Measurements from ENCODE around the gene C8G.

The C8G gene

DNA sequence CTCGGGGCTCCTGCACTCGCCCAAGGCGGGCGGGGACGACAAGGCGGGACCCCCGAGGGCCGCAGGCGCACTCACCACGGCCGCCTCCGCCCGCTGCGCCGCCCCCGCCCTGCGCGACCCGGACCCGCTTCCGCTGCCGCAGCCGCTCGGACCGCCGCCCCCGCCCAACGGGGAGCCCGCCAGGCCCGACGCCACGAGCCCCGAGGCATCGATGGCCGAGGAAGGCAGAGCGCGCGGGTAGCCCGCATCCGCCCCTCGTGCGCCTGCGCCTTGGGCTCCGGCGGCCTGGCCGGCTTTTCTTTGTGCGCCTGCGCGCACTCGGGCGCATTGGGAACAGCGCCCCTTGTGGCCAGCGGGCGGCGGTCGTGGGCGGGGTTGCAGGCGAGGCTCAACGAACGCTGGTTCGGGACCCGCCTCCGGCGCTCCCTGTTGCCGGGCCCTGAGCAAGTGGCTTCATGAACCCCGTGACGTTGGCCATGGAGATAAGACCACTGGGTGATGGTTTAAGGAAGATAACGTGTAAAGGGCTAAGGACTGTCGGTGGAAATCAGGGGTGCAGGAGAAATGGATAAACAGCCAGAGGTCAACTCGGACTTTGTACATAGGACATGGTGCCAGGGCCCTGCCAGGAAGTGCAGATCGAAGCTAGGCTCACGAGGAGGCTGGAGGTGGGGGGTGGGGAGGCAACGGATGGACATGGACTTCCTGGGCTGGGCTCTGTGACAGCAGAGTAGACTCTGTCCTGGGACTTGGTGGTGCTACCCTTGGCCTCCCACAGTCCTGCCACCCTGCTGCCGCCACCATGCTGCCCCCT is at the start of gene C8G, which contains the start of gene FBXW5:
Gene C8G (plus strand): TSS at position 725 of the 814 bp plus-strand sequence. CDS start 78 bp downstream, at position 803.
Gene FBXW5 (minus strand): TSS at position 220 of the 814 bp plus-strand sequence. CDS start 655 bp downstream, outside the sequence.
- peak; percentile 89 to 93 (median 92) for DNase-seq (ENCODE audit: low read depth in 3 of 3)

DNA sequence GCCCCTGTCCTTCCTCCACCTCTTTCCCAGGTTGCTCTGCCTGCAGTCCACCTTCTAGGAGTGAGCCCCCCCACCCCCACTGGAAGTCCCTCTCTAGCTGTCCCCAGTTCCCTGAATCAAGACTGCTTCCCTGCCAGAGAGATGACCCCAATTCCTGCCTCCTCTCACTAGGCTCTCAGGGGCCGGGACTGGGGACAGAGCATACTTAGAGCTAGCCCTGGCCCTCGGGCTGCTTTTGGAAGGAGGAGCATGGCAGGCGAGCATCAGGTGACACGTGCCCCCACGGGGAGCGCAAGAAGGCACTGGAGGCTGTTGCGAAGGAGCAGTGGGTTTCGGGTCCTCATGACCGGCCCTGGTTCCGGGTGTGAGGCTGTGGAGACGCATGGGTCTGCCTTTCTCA is 49.0 kb upstream of the C8G start:
- no peak for DNase-seq (ENCODE audit: low read depth in 3 of 3)

DNA sequence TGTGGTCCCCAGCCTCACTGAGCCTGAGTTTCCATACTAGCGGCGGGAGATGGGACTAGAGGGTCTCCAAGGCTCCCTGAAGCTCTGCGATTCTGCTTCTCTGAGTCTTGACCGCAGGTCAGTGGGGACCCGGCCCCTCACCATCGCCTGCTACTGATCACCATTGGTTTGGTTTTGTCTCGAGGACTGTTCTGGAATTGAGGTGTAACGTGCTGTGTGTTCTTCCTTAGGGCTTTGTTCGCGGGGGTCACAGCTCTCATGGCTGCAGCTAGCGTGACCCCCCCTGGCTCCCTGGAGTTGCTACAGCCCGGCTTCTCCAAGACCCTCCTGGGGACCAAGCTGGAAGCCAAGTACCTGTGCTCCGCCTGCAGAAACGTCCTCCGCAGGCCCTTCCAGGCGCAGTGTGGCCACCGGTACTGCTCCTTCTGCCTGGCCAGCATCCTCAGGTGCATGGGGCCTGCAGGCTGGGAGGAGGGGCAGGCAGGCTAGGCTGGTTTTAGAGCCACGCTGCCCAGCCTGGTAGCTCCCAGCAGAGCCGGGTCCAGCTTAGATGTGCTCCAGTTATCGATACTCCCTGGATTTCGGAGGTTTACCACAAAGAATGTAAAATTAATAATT is 46.5 kb upstream of the C8G start:
- no peak for DNase-seq (ENCODE audit: low read depth in 3 of 3)

- DNase-seq (ENCODE audit: low read depth in 3 of 3) = no peak
Observed at GRCh38 chr9:136899196-136899595, 45.8 kb upstream of the C8G start.

- DNase-seq (ENCODE audit: low read depth in 3 of 3) = no peak
Observed at GRCh38 chr9:136900556-136900955, 44.5 kb upstream of the C8G start.

GRCh38 chr9:136900988-136901515 is 44.0 kb upstream of the C8G start:
- no peak for DNase-seq (ENCODE audit: low read depth in 3 of 3)

DNA sequence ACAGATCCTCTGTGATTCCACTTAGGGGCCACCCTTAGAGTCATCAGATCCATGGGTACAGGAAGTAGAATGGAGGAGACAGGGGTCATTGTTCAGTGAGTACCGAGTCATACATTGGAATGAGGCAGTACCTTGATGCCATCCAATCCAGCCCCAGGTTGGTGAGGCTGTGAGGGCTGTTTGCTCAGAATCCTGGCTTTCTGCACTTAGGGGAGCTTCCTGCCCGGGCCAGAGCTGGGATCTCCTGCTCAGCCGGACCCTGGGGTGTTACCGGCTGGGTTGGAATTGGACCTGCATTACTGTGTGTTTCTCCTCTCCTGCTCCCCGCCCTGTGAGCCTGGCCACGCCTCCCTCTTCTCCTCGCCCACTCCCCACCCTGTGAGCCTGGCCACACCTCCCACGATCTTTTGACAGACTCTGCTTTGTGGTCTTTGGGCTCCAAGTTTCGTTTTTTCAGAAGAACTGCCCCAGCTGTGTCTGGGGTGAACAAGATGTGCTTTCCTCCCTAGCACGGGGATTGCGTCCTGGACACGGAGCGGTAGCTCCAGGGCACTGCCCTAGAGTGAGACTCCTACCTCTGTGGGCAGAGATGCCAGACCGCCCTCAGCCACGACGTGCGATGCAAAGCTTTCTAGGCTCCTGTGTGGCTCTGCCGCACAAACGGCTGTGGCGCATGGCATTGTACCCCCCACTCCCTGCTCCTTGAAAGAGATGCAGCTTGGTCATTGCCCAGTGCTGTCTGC is 43.4 kb upstream of the C8G start:
- peak; percentile 60 to 81 (median 66) for DNase-seq (ENCODE audit: low read depth in 3 of 3)

GRCh38 chr9:136902259-136902821 is 42.7 kb upstream of the C8G start:
- peak; percentile 79 to 89 (median 82) for DNase-seq (ENCODE audit: low read depth in 3 of 3)

- DNase-seq (ENCODE audit: low read depth in 3 of 3) = no peak
Observed at GRCh38 chr9:136903041-136903554, 41.9 kb upstream of the C8G start.

DNA sequence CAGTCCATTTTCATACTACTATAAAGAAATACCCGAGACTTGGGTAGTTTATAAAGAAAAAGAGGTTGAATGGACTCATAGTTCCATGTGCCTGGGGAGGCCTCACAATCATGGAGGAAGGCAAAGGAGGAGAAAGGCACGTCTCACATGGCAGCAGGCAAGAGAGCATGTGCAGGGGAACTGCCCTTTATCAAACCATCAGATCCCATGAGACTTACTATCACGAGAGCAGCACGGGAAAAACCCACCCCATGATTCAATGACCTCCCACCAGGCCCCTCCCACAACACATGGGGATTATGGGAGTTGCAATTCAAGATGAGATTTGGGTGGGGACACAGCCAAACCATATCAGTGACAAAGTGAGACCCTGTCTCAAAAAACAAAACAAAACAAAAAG is 38.8 kb upstream of the C8G start:
- DNase-seq (ENCODE audit: low read depth in 3 of 3) = no peak

GRCh38 chr9:136907011-136907914 is 37.8 kb upstream of the C8G start:
- no peak for DNase-seq (ENCODE audit: low read depth in 3 of 3)

DNA sequence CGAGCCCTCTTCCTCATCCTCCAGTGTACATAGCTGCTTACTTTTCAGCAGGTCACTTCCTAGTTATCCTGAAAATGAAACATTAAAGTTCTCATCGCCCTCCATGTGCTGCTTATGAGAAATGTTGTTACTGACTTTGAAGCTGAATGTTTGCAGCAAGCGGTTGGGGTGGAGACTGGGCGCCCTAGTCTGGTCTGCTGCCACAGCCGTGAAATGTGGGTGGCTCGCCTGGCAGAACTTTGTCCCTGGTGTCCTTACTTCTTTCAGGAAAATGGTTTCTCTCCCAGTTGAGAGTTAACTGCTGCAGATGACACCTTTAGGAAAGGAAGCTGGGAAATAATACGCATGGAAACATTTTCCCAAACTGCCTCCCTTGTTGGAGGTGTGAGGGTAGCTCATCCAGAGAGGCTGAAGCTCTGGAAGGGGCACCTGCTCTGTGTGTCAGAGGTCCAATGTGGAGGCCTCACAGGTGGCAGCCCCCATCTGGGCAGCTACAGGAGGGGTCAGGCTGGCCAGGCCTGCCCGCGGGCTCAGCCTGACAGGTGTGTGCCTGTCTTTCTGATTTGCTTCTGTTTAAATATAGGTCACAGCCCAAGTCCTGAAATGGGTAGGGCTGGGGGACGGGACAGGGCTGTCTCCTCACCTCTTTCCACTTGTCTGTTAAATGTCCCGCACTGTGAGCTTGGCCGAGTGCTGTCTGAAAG is 34.7 kb upstream of the C8G start:
- no peak for DNase-seq (ENCODE audit: low read depth in 3 of 3)

DNA sequence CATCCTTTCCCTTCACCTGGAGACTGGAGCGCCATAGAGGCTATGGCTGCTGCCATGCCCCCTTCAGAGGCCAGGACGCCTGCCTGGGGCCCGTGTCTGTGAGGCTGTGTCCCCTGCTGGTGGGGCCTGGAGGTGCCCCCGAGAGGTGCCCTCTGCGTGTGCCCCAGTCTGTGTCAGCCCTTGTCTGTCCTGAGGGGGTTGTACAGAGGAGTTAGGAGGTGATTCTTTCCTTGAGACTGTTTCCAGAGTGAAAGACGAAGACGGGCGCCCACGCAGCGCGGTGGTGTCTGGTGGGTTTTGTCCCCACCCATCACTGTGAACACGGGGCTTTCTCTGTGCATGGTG is 34.2 kb upstream of the C8G start:
- no peak for DNase-seq (ENCODE audit: low read depth in 3 of 3)

DNA sequence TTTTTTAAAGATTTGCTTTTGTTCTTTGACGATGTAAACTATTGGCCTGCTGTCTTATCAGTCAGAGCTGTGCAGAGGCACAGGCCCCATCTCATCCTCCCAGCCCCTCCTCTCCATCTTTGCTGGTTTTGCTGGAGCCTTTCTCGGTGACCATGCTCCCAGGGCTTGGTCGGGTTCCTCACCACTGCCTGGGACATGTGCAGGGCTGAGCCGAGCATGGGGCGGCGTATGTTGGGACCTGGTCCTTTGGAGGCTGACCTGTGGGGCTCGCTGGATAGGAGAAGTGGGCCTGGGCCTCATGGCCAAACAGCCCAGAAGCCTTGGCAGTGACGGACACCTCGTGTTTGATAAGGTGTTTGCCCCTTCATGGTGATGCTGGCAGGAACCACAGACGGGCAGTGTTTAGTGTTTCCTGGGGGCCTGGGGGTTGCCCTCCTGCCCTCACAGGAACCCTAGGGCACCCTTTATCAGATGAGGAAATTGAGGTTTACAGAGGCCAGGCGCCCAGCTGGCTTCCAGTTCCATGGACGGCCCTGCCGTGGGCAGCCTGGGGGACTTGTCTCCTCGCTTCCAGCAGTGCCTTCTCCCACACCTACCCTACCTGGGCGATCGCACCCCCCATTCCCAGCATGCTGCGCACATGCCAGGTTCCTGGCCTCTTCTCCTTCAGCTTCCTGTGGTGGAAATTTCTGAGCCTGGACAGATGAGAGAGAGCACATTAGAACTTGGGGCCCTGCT is 31.2 kb upstream of the C8G start:
- no peak for DNase-seq (ENCODE audit: low read depth in 3 of 3)

DNA sequence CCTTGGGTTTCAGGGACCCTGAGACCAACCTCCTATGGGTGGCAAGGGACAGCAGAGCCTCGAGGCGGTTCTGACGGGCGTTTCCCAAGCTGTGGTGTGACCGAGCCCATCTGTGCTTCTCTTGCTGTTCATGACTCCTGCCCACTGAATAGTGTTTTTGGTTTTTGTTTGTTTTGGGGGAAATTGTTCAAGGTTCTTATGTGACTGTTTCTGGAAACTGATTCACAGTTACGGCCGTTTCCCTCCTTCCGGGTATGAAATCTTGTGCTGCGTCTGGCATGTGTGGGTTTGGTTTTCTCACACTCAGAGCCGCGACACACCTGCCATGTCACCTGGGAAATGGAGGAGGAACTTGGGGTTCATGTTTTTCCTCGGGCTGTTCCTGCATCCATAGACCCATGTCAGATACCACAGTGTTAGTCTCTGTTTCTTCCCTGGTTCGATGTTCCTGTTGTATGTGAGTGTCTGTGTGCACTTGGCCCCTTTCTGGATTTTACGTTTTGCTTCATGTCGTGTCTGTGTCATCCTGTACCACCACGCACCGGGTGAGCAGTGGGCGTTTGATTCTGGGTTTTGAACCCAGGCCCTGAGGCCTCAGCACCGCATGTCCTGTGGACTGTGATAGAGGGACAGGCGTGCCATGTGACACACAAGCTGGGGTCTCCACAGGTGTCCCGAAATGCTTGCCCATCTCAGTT is 29.3 kb upstream of the C8G start:
- DNase-seq (ENCODE audit: low read depth in 3 of 3) = no peak

DNA sequence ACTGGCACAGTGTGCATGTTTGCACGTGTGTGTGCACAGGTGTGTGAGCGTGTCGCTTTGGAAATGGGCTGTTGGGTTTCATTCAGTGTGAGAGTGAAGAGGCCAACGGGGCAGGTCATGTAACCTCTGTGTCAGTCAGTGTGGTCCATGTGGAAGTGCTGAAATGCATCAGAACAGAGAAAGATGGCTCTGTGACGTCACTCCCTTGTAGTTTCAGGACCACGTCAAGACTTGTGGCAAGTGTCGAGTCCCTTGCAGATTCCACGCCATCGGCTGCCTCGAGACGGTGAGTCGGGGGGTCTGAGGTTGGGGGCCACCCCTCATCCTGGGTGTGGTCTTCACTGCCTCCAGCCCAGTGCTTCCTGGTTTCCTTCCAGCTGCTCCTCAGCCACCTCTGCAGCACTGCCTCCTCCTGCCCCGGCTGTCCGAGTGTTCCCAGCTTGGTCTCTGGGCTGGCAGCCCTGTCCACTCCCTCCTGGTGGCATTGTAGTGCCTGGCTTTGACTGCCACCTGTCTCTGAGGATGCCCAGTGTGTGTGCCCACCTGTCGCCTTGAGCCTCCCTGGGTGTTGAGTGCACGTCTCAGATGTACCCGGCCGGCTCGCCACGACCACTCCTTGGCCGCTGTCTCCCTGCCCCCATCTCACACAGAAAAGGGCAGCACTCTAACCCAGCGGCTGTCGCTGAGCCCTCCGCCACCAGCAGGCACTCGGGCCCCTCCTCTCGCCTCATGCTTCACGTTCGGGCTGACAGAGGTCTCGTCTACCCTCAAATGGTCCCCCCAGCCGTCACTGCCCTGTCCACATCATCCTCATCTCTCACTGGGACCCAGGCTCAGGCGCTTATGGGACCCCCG is 28.5 kb upstream of the C8G start:
- DNase-seq (ENCODE audit: low read depth in 3 of 3) = no peak

DNA sequence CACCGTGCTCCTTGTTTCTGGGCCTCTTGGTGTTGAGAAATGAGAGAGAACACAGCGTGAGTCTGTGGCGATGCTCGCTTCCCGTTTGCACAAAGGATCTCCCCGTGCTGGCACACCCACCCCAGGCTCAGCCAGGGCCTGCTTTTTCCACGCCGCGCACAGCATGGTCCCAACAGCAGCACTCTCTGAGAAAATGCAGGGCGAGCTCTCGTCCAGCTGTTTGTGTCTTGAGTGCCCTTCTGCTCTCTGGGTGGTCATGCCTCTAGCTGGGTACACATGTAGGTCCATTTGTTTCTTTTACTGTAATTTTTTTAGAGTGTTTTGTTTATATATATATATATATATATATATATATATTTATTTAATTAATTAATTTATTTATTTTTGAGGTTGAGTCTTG is 27.1 kb upstream of the C8G start:
- no peak for DNase-seq (ENCODE audit: low read depth in 3 of 3)

- no peak for DNase-seq (ENCODE audit: low read depth in 3 of 3)
Observed at GRCh38 chr9:136920069-136920468, 25.0 kb upstream of the C8G start.
